Activated CD8-positive, alpha-beta T cell treated with anti-CD3 and anti-CD28 coated beads for 36 hours (primary cell): Measurements from ENCODE around the gene PITPNM1. TPM values are rescaled to one million over a fixed set of nuclear protein-coding genes. Genes with fewer than 3 reads are reported as not detected.
"Not testable (repeated sequence)": the region's sequence is repeated elsewhere in the genome, so short reads cannot be mapped to it uniquely, and the experiment has no call there.

Source experiments
- ATAC-seq: fragments of 200-7000 bp; cut with Tn5 transposase; one replicate; pipeline ENCODE4 v1.10.0; 2021; ENCODE audit warnings: mild to moderate bottlenecking, moderate library complexity
- CTCF ChIA-PET: fragments of 350-600 bp; sonication (Branson Sonifier 250); formaldehyde crosslinking; loops from one replicate; lab custom pipeline; 2021; ENCODE audit warnings: antibody characterized with exemption; lab: Charles Lee
- POLR2A ChIA-PET: fragments of 350-600 bp; sonication (Branson Sonifier 250); formaldehyde crosslinking; loops from one replicate; lab custom pipeline; 2021; ENCODE audit warnings: antibody characterized with exemption; lab: Charles Lee
- DNase-seq: peaks from one replicate; pipeline ENCODE4 v3.0.0-alpha.2; 2020
- H3K27ac Mint-ChIP-seq: one replicate; pipeline ENCODE4 v1.8.0; 2021; ENCODE audit warnings: mild to moderate bottlenecking, mixed read lengths
- H3K27me3 Mint-ChIP-seq: one replicate; pipeline ENCODE4 v1.8.0; 2021; ENCODE audit warnings: mixed read lengths
- H3K36me3 Mint-ChIP-seq: one replicate; pipeline ENCODE4 v1.8.0; 2021; ENCODE audit warnings: low read depth, mixed read lengths
- H3K4me1 Mint-ChIP-seq: one replicate; pipeline ENCODE4 v1.8.0; 2021; ENCODE audit warnings: low read depth, mixed read lengths
- H3K4me3 Mint-ChIP-seq: one replicate; pipeline ENCODE4 v1.8.0; 2021; ENCODE audit warnings: mild to moderate bottlenecking, moderate library complexity, mixed read lengths
- H3K9me3 Mint-ChIP-seq: one replicate; pipeline ENCODE4 v1.8.0; 2021; ENCODE audit warnings: mixed read lengths
- CTCF ChIP-seq: fragments of 200-600 bp; IDR thresholded peaks from one replicate; pipeline ENCODE4 v1.8.0; 2022; ENCODE audit warnings: antibody characterized with exemption, mild to moderate bottlenecking
- intact Hi-C: fragments of 100-400 bp; cut with micrococcal nuclease; formaldehyde crosslinking; loops from one replicate; pipeline ENCODE4 v1.10.0; 2022
- total RNA-seq, 2 experiments: library from RNA; stranded (reverse); gene quantifications; one replicate each; pipeline ENCODE4 v1.2.3, GENCODE V29; 2021

The PITPNM1 gene
- 10 to 100 TPM; 87.8 to 88.1 TPM for total RNA-seq

DNA sequence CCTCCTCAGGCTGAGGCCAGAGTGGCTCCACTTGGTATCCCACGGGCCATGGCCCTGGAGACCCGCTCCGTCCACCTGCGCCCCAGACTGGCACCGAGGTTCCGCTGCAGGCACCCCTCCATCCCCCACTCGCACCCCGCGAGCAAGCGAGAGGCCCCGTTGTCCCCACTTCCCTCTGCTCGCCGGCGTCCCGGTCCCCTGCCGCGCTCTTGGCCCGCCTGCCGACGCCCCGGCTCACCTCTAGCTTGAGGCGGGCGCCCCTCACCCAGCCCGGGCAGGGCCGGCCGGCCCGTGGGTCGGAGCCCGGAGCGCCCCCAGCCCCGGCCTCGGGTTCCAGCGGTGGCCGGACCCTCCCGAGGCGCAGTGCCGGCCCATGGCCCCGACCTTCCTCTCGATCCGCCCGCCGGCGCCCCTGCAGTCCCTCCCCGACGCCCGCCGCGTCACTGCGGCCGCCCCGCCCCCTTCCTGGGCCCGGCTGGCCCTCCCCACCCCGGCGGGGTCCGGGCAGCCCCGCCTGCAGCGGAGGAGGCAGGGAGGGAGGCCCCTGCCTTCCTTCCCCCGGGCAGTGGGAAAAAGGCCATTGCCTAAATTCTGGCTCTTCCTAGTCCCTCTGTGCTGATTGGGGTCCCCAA, at the start of gene PITPNM1:
TSS of gene PITPNM1 (minus strand) at position 414 of the 632 bp plus-strand sequence. CDS start 1,183 bp downstream, outside the sequence.
- no peak for TF ChIP-seq CTCF
- peak; percentile 78 for DNase-seq
- Mint-ChIP-seq H3K4me1 (peaks cover 50% of the 10 kb centered on the region), H3K27ac (peak within 1 kb of the TSS; percentile 97), H3K36me3 (peaks cover 27% of the 10 kb centered on the region), H3K27me3 (no peaks in the 10 kb centered on the region), H3K9me3 (no peaks in the 10 kb centered on the region), H3K4me3 (peak within 1 kb of the TSS; percentile 89)
- intact Hi-C loops = loop anchor here (5.0 kb wide), 1 partner anchor 68 kb away; the partner anchor contains the start of gene PTPRCAP
- peak; percentile 5 for ATAC-seq
- ChIA-PET POLR2A (interaction anchor here (0.7 to 8.8 kb wide), 9 partner anchors 10 to 153 kb away, joined by 3 to 108 read pairs (median 4); partner anchors contain the start of genes AIP, PPP1CA, PTPRCAP and TBC1D10C), CTCF (interaction anchor here (1.0 to 1.9 kb wide), 7 partner anchors 13 to 148 kb away, joined by 3 to 8 read pairs (median 4); partner anchors contain the start of gene PPP1CA)

GRCh38 chr11:67551697-67552096, 46.5 kb upstream of the PITPNM1 start:
- H3K36me3 Mint-ChIP-seq, DNase-seq, H3K9me3 Mint-ChIP-seq, ATAC-seq, H3K27ac Mint-ChIP-seq, intact Hi-C loops, H3K4me1 Mint-ChIP-seq, H3K4me3 Mint-ChIP-seq, H3K27me3 Mint-ChIP-seq, CTCF ChIA-PET: not testable (repeated sequence)
- POLR2A ChIA-PET = interaction anchor here (1.4 kb wide), 1 partner anchor 9 kb away, joined by 3 read pairs; no protein-coding TSS in a partner anchor

DNA sequence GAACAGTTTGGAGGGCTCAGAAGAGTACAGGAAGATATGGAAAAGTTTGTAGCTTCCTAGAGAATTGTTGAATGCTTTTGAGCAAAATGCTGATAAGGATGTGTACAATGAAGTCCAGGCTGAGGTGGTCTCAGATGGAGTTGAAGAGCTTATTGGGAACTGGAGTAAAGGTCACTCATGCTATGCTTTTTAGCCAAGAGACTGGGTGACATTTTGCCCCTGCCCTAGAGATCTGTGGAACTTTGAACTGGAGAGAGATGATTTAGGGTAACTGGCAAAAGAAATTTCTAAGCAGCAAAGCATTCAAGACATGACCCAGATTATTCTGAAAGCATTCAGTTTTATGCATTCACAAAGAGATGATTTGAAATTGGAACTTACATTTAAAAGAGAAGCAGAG, 46.0 kb upstream of the PITPNM1 start:
- DNase-seq = no peak
- ATAC-seq = no peak
- ChIA-PET CTCF (no interaction called here), POLR2A (interaction anchor here (0.6 to 1.4 kb wide), 2 partner anchors 8 to 310 kb away, joined by 3 read pairs; no protein-coding TSS in a partner anchor)
- H3K4me1 Mint-ChIP-seq = no peaks in the 10 kb centered on the region
- no peaks in the 10 kb centered on the region for H3K36me3 Mint-ChIP-seq
- intact Hi-C loops = no loop called here
- H3K27ac Mint-ChIP-seq = no peak overlapping the region
- no peak for TF ChIP-seq CTCF
- H3K4me3 Mint-ChIP-seq = no peak overlapping the region
- H3K27me3 Mint-ChIP-seq = no peaks in the 10 kb centered on the region
- H3K9me3 Mint-ChIP-seq = no peaks in the 10 kb centered on the region

GRCh38 chr11:67548555-67549110, 43.5 kb upstream of the PITPNM1 start:
- no peaks in the 10 kb centered on the region for H3K27me3 Mint-ChIP-seq
- ChIA-PET POLR2A (no interaction called here), CTCF (interaction anchor here (2.8 kb wide), 1 partner anchor 23 kb away, joined by 8 read pairs; no protein-coding TSS in a partner anchor)
- no peaks in the 10 kb centered on the region for H3K9me3 Mint-ChIP-seq
- no peaks in the 10 kb centered on the region for H3K4me1 Mint-ChIP-seq
- H3K4me3 Mint-ChIP-seq = no peak overlapping the region
- H3K27ac Mint-ChIP-seq = no peak overlapping the region
- no peak for TF ChIP-seq CTCF
- DNase-seq (no peak), ATAC-seq (no peak)
- intact Hi-C loops = no loop called here
- no peaks in the 10 kb centered on the region for H3K36me3 Mint-ChIP-seq

DNA sequence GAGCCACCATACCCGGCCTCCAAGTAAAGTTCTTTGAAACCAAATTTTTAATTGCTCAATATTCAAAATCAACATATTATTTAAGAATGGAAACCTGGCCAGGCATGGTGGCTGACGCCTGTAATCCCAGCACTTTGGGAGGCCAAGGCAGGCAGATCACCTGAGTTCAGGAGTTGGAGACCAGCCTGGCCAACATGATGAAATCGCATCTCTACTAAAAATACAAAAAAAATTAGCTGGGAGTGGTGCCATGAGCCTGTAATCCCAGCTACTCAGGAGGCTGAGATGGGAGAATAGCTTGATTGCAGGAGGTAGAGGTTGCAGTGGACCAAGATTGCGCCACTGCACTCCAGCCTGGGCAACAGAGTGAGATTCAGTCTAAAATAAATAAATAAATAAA, 42.9 kb upstream of the PITPNM1 start:
- ATAC-seq, H3K27me3 Mint-ChIP-seq, DNase-seq, H3K4me1 Mint-ChIP-seq, H3K36me3 Mint-ChIP-seq, H3K27ac Mint-ChIP-seq, intact Hi-C loops, H3K4me3 Mint-ChIP-seq, H3K9me3 Mint-ChIP-seq: not testable (repeated sequence)
- ChIA-PET POLR2A (interaction anchor here (0.6 kb wide), 1 partner anchor 15 kb away, joined by 3 read pairs; no protein-coding TSS in a partner anchor), CTCF (interaction anchor here (2.8 kb wide), 1 partner anchor 24 kb away, joined by 8 read pairs; no protein-coding TSS in a partner anchor)
